ENCODE data around the gene P2RY12.

DNA sequence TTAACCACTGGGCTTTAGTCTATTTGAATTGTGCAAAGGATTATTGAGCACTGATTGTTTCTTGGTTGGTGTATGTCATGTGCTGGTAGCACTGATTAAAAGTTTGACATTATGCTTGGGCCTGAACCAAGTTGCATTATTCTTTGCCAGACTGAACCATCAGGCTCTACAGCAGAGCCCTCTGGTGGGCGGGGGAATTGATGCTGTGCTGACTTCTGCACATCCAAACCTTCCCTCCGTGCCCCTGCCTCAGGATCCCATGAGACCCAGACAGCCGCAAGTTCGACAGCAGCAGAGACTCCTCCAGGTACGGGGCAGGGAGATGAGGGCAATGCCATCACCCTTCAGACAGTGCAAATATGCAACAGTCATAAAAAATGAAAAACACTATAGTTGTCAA, 28.4 kb upstream of the P2RY12 start:
- TF ChIP-seq CTCF (IDR thresholded peaks at IDR 0.05), result no peak
- no peak for TF ChIP-seq POLR2A (IDR thresholded peaks at IDR 0.05)
